Measurements from ENCODE around the gene ABLIM2.

ABLIM2 gene

DNA sequence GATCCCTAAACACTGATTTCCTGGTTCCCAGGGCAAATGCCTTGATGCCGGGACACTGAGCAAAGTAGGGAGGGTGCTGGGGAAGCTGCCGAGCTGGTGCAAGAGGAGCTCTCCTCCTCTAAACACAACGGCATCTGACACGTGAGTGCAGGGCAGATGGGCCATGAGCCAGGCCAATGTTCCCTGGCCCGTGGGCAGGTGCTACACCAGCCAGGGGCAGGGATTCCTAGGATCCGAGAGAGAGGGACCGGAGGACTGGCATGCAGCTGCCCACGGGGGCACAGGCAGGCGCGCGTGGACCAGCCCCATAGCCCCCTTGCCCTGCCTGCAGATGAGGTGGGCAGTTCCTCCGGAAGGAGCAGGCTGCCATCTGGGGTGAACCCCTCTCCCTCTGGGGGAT, 152.1 kb downstream of the ABLIM2 start:
- H3K27me3 ChIP-seq (replicated peaks; ENCODE audit: insufficient read depth, low read length), result peaks cover 99% of the 10 kb centered on the region
- TF ChIP-seq, protein P1, sequence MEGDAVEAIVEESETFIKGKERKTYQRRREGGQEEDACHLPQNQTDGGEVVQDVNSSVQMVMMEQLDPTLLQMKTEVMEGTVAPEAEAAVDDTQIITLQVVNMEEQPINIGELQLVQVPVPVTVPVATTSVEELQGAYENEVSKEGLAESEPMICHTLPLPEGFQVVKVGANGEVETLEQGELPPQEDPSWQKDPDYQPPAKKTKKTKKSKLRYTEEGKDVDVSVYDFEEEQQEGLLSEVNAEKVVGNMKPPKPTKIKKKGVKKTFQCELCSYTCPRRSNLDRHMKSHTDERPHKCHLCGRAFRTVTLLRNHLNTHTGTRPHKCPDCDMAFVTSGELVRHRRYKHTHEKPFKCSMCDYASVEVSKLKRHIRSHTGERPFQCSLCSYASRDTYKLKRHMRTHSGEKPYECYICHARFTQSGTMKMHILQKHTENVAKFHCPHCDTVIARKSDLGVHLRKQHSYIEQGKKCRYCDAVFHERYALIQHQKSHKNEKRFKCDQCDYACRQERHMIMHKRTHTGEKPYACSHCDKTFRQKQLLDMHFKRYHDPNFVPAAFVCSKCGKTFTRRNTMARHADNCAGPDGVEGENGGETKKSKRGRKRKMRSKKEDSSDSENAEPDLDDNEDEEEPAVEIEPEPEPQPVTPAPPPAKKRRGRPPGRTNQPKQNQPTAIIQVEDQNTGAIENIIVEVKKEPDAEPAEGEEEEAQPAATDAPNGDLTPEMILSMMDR (IDR thresholded peaks at IDR 0.05; ENCODE audit: low read length), result no peak
- TF ChIP-seq EZH2phosphoT487 (IDR thresholded peaks at IDR 0.05; ENCODE audit: low read length) (no peak), EZH2 (optimal IDR thresholded peaks at IDR 0.05; ENCODE audit: low read depth, low read length) (no peak)

DNA sequence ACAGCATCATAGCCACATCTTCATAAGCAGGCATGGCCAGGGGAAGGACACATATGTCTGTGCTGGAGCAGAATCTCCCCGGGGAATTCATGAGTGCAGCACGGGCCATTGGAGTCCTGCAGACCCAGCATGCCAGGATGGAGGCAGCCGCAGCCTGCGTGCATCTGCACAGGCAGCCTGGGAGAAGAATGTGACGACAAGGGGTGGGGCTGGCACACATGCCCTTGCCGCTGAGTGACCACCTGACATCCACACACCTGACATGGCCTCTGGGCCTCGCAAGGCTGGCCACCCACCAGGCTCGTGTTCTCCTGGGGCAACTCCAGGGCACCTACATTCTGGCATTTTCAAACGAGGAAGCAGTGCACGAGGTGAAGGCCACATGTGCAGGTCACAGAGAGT, 152.8 kb downstream of the ABLIM2 start:
- H3F3A ChIP-seq (ENCODE audit: insufficient read depth, low read length), result no peaks in the 10 kb centered on the region
- no peaks in the 10 kb centered on the region for H3K4me1 ChIP-seq (ENCODE audit: low read length)
- no peaks in the 10 kb centered on the region for H3K36me3 ChIP-seq (replicated peaks; ENCODE audit: insufficient read depth, low read length)
- peaks cover 99% of the 10 kb centered on the region for H3K27me3 ChIP-seq (replicated peaks; ENCODE audit: insufficient read depth, low read length)
- H3K9me3 ChIP-seq (replicated peaks; ENCODE audit: insufficient read depth, low read length), result no peaks in the 10 kb centered on the region
- H3K4me2 ChIP-seq (ENCODE audit: low read depth, low read length), result no peak overlapping the region
- no peak for TF ChIP-seq EZH2phosphoT487 (IDR thresholded peaks at IDR 0.05; ENCODE audit: low read length)
- TF ChIP-seq, protein P1 (IDR thresholded peaks at IDR 0.05; ENCODE audit: low read length), result no peak
- TF ChIP-seq EZH2 (optimal IDR thresholded peaks at IDR 0.05; ENCODE audit: low read depth, low read length), result no peak
- no peaks in the 10 kb centered on the region for H3K79me2 ChIP-seq (ENCODE audit: low read length)
- no peak overlapping the region for H3K27ac ChIP-seq (ENCODE audit: low read length)
- no peak overlapping the region for H3K4me3 ChIP-seq (ENCODE audit: low read length)
- no peaks in the 10 kb centered on the region for H4K20me1 ChIP-seq (ENCODE audit: insufficient read depth, low read length)
- H3K9me2 ChIP-seq (replicated peaks; ENCODE audit: insufficient read depth, low read length), result no peaks in the 10 kb centered on the region
- no peak overlapping the region for H2AFZ ChIP-seq (ENCODE audit: low read length)
- DNase-seq, result no peak
- H3K9ac ChIP-seq (ENCODE audit: low read length), result no peak overlapping the region

More for the DNA sequence above, 152.1 kb downstream of the ABLIM2 start:
- Histone ChIP-seq H3K4me1 (ENCODE audit: low read length) (no peaks in the 10 kb centered on the region), H2AFZ (ENCODE audit: low read length) (no peak overlapping the region), H4K20me1 (ENCODE audit: insufficient read depth, low read length) (no peaks in the 10 kb centered on the region), H3K9ac (ENCODE audit: low read length) (no peak overlapping the region), H3K9me3 (replicated peaks; ENCODE audit: insufficient read depth, low read length) (no peaks in the 10 kb centered on the region), H3K4me3 (ENCODE audit: low read length) (no peak overlapping the region), H3K9me2 (replicated peaks; ENCODE audit: insufficient read depth, low read length) (no peaks in the 10 kb centered on the region), H3K36me3 (replicated peaks; ENCODE audit: insufficient read depth, low read length) (no peaks in the 10 kb centered on the region), H3K27ac (ENCODE audit: low read length) (no peak overlapping the region), H3K79me2 (ENCODE audit: low read length) (no peaks in the 10 kb centered on the region), H3K4me2 (ENCODE audit: low read depth, low read length) (no peak overlapping the region), H3F3A (ENCODE audit: insufficient read depth, low read length) (no peaks in the 10 kb centered on the region)
- DNase-seq, result no peak

DNA sequence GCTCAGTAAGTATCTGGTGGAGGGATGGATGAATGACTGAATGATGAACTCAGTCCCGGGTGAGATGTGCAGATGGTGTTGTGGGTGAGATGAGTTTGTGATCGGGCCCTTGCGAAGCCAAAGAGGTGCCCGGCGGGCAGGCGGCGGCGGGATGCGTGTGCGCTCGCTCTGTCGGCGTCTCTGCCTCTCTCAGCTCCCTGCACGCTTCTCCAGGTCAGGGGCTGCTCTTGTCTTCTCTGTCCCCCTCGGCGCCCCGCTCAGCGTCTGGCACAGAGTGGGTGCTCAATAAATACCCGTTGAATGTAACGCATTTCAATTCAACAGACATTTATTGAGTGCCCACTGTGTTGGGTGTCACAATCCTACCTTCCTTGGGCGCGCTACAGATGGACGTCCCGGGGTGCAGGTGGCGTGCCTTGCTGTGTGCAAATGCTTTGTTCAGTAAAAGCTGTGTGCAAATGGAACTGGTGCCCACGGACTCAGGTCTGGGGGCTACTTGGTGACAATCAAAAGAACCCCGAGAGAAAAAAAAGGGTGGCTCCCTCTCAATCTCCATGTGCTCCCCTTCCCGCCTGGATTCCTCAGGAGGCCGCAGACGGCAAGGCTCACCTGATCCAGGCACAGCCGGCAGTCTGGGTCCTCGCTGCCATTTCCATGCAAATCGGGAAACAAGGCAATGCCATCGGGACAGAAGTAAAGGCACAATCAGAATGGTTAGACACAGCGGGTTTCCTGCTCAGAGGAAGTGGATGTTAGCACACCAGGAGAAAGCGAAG, 153.4 kb downstream of the ABLIM2 start:
- Histone ChIP-seq H3K79me2 (ENCODE audit: low read length) (no peaks in the 10 kb centered on the region), H3F3A (ENCODE audit: insufficient read depth, low read length) (no peaks in the 10 kb centered on the region), H3K4me2 (ENCODE audit: low read depth, low read length) (no peak overlapping the region), H2AFZ (ENCODE audit: low read length) (no peak overlapping the region), H3K4me3 (ENCODE audit: low read length) (no peak overlapping the region), H3K9me3 (replicated peaks; ENCODE audit: insufficient read depth, low read length) (no peaks in the 10 kb centered on the region), H3K9ac (ENCODE audit: low read length) (no peak overlapping the region), H3K27ac (ENCODE audit: low read length) (no peak overlapping the region), H3K27me3 (replicated peaks; ENCODE audit: insufficient read depth, low read length) (peaks cover 99% of the 10 kb centered on the region), H3K9me2 (replicated peaks; ENCODE audit: insufficient read depth, low read length) (no peaks in the 10 kb centered on the region), H3K4me1 (ENCODE audit: low read length) (no peaks in the 10 kb centered on the region), H3K36me3 (replicated peaks; ENCODE audit: insufficient read depth, low read length) (no peaks in the 10 kb centered on the region), H4K20me1 (ENCODE audit: insufficient read depth, low read length) (no peaks in the 10 kb centered on the region)
- DNase-seq, result no peak
- TF ChIP-seq EZH2 (optimal IDR thresholded peaks at IDR 0.05; ENCODE audit: low read depth, low read length) (no peak), EZH2phosphoT487 (IDR thresholded peaks at IDR 0.05; ENCODE audit: low read length) (no peak)
- TF ChIP-seq, protein P1 (IDR thresholded peaks at IDR 0.05; ENCODE audit: low read length), result no peak
